ENCODE results near the gene SPRR2B. TPM values are rescaled to one million over a fixed set of nuclear protein-coding genes. Genes with fewer than 3 reads are reported as not detected.

Gene SPRR2B
- total and polyA plus RNA-seq, 9 of the 15 experiments (the other 6 are each of a cell fraction or from before 2014, with no cell fraction given): not detected

DNA sequence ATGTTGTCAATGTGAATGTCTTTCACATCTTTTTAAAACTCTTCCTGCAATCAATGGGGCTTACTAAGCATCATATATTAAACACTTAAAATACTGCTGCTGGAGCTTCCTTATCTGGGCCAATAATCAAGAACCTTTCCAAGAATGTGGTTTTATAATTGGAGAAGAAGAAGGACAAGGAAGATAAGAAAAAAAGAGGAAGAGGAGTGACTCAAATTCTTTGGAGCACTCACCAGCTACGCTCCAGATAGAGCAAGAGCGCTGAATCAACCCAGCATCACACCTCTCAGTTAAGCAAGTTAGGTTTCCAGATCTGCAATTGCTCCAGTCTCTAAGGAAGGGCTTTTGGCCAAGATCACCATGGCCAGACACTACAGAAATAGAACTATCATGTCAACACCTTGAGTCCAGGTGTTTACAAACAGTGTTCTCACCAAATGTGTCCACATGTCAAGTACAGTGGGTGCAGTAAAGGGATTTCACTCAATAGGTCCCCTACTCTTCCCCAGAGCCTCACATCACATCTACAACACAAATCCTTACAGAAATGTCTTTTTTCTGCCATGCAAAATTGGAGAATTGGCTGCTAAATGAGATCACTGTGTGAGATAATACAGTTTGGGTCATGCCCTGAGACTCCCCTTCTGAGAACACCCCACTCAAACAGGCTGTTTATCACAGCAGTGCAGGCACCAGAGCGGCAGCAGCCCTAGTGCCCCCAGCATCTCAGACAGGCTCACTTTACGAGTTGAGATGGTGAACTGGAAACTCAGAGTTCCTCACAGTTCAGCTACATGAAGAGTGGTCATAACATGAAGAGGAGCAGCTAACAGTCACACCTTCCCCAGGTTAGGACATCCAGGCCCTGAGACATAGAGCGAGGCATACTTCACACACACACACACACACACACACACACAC lies 1.7 kb upstream of the SPRR2B start (continued):
- TF ChIP-seq, protein P1, sequence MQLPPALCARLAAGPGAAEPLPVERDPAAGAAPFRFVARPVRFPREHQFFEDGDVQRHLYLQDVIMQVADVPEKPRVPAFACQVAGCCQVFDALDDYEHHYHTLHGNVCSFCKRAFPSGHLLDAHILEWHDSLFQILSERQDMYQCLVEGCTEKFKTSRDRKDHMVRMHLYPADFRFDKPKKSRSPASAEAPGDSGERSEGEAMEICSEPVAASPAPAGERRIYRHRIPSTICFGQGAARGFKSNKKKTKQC (CRISPR knock-in tag; IDR thresholded peaks at IDR 0.05): no peak
- no peak for TF ChIP-seq KDM4B (IDR thresholded peaks at IDR 0.05; ENCODE audit: borderline replicate concordance in 2 of 2, low read depth in 1 of 2)
- TF ChIP-seq FOSL1 (tag; conservative IDR thresholded peaks at IDR 0.05): peak; percentile 77
- TF ChIP-seq LARP7 (IDR thresholded peaks at IDR 0.05): no peak
- TF ChIP-seq SPI1 (IDR thresholded peaks at IDR 0.05; ENCODE audit: borderline replicate concordance, low read depth, low read length): peak; percentile 97
- TF ChIP-seq, protein P2, sequence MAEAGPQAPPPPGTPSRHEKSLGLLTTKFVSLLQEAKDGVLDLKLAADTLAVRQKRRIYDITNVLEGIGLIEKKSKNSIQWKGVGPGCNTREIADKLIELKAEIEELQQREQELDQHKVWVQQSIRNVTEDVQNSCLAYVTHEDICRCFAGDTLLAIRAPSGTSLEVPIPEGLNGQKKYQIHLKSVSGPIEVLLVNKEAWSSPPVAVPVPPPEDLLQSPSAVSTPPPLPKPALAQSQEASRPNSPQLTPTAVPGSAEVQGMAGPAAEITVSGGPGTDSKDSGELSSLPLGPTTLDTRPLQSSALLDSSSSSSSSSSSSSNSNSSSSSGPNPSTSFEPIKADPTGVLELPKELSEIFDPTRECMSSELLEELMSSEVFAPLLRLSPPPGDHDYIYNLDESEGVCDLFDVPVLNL (CRISPR knock-in tag; IDR thresholded peaks at IDR 0.05; ENCODE audit: low read depth): no peak
- TF ChIP-seq DPF2 (IDR thresholded peaks at IDR 0.05): 0 out of 2 replicates have a peak, but pooled peaks have one; percentile 37
- no peak for TF ChIP-seq BHLHE40 (IDR thresholded peaks at IDR 0.05; ENCODE audit: low read length)
- TF ChIP-seq HNRNPUL1 (IDR thresholded peaks at IDR 0.05; ENCODE audit: low read length): no peak
- TF ChIP-seq SRF (CRISPR knock-in tag; IDR thresholded peaks at IDR 0.05): no peak
- TF ChIP-seq NFIC (IDR thresholded peaks at IDR 0.05): 0 out of 2 replicates have a peak, but pooled peaks have one; percentile 7
- TF ChIP-seq, protein P3, sequence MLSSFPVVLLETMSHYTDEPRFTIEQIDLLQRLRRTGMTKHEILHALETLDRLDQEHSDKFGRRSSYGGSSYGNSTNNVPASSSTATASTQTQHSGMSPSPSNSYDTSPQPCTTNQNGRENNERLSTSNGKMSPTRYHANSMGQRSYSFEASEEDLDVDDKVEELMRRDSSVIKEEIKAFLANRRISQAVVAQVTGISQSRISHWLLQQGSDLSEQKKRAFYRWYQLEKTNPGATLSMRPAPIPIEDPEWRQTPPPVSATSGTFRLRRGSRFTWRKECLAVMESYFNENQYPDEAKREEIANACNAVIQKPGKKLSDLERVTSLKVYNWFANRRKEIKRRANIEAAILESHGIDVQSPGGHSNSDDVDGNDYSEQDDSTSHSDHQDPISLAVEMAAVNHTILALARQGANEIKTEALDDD (IDR thresholded peaks at IDR 0.05): 0 out of 2 replicates have a peak, but pooled peaks have one; percentile 49
- peak; percentile 16; the same call in 1 of the 2 replicates for TF ChIP-seq KLF16 (IDR thresholded peaks at IDR 0.05)
- TF ChIP-seq SIRT6 (IDR thresholded peaks at IDR 0.05; ENCODE audit: low read depth, low read length): no peak
- no peak for TF ChIP-seq SRSF9 (IDR thresholded peaks at IDR 0.05; ENCODE audit: borderline replicate concordance, low read depth, low read length)
- 0 out of 2 replicates have a peak, but pooled peaks have one; percentile 39 for TF ChIP-seq EHMT2 (IDR thresholded peaks at IDR 0.05)
- TF ChIP-seq, protein P4, sequence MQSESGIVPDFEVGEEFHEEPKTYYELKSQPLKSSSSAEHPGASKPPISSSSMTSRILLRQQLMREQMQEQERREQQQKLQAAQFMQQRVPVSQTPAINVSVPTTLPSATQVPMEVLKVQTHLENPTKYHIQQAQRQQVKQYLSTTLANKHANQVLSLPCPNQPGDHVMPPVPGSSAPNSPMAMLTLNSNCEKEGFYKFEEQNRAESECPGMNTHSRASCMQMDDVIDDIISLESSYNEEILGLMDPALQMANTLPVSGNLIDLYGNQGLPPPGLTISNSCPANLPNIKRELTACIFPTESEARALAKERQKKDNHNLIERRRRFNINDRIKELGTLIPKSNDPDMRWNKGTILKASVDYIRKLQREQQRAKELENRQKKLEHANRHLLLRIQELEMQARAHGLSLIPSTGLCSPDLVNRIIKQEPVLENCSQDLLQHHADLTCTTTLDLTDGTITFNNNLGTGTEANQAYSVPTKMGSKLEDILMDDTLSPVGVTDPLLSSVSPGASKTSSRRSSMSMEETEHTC (IDR thresholded peaks at IDR 0.05): no peak
- TF ChIP-seq, protein P5, sequence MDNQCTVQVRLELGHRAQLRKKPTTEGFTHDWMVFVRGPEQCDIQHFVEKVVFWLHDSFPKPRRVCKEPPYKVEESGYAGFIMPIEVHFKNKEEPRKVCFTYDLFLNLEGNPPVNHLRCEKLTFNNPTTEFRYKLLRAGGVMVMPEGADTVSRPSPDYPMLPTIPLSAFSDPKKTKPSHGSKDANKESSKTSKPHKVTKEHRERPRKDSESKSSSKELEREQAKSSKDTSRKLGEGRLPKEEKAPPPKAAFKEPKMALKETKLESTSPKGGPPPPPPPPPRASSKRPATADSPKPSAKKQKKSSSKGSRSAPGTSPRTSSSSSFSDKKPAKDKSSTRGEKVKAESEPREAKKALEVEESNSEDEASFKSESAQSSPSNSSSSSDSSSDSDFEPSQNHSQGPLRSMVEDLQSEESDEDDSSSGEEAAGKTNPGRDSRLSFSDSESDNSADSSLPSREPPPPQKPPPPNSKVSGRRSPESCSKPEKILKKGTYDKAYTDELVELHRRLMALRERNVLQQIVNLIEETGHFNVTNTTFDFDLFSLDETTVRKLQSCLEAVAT (IDR thresholded peaks at IDR 0.05): no peak
- TF ChIP-seq, protein P6, sequence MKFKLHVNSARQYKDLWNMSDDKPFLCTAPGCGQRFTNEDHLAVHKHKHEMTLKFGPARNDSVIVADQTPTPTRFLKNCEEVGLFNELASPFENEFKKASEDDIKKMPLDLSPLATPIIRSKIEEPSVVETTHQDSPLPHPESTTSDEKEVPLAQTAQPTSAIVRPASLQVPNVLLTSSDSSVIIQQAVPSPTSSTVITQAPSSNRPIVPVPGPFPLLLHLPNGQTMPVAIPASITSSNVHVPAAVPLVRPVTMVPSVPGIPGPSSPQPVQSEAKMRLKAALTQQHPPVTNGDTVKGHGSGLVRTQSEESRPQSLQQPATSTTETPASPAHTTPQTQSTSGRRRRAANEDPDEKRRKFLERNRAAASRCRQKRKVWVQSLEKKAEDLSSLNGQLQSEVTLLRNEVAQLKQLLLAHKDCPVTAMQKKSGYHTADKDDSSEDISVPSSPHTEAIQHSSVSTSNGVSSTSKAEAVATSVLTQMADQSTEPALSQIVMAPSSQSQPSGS (CRISPR knock-in tag; IDR thresholded peaks at IDR 0.05): no peak
- no peak for TF ChIP-seq HDGF (IDR thresholded peaks at IDR 0.05)
